ENCODE data around the gene RAB11FIP3. TPM values are rescaled to one million over a fixed set of nuclear protein-coding genes. Genes with fewer than 3 reads are reported as not detected.
"Not testable (repeated sequence)": the region's sequence is repeated elsewhere in the genome, so short reads cannot be mapped to it uniquely, and the experiment has no call there.

The RAB11FIP3 gene
- total and polyA plus RNA-seq, 2 experiments from 2014 or later, result 1.2 to 27.8 TPM

DNA sequence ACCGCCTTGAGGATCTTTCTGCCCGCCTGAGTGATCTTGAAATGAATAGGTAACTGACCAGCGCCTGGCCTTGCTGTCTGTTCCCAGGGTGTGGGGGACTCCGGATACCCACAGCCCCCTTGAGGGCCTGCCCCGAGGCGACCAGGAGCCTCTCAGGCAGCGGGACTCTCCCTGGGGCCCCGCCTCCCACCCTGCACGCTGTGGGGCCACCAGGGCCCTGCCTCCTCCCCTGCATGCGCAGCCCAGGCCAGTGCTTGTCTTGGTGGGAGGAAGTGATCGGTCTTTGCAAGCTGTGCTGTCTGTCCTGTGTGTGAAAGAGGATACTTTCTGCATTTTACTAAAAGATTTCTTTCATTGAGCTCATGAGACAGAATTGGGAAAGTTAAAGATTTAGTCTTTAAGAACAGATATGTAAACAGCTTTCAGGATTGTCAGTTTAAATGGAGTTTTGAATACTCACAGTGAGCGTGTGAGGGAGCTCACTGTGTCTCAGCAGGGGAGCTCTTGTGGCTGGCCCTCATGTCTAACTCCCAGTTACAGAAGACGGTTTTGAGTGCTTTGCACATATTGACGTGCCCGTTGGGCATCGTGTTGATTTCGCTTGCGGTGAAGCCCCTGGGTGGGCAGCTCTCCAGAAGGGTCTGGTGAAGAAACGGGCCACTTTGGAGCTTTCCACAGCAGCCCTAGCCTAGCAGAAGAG, 65.9 kb downstream of the RAB11FIP3 start:
- Histone ChIP-seq H3F3A (ENCODE audit: insufficient read depth) (no peaks in the 10 kb centered on the region), H4K20me1 (ENCODE audit: insufficient read depth) (no peaks in the 10 kb centered on the region), H3K27me3 (replicated peaks; ENCODE audit: insufficient read depth) (no peaks in the 10 kb centered on the region), H3K4me3 (no peak overlapping the region), H2AFZ (no peak overlapping the region), H3K27ac (no peak overlapping the region), H3K4me1 (ENCODE audit: insufficient read depth) (no peaks in the 10 kb centered on the region), H3K9me2 (ENCODE audit: insufficient read depth) (no peaks in the 10 kb centered on the region), H3K79me2 (ENCODE audit: insufficient read depth) (no peaks in the 10 kb centered on the region), H3K9me3 (ENCODE audit: low read depth) (no peaks in the 10 kb centered on the region), H3K4me2 (ENCODE audit: unreplicated experiment) (no peak overlapping the region), H3K36me3 (ENCODE audit: low read depth) (no peaks in the 10 kb centered on the region), H3K9ac (no peak overlapping the region)
- TF ChIP-seq EZH2phosphoT487 (IDR thresholded peaks at IDR 0.05; ENCODE audit: insufficient read depth, low read depth), result no peak
- TF ChIP-seq EZH2 (IDR thresholded peaks at IDR 0.05; ENCODE audit: insufficient read depth, poor library complexity, severe bottlenecking), result no peak
- in situ Hi-C loops (cut with MboI), result no loop called here
- 88 to 94% methylated on average over 19 of the region's 19 CpGs for WGBS, 2 experiments (ENCODE audit: low coverage in 1 of 2, low lambda C conversion rate in 2 of 2, missing lambda C conversion rate in 2 of 2)
- DNase-seq, result no peak

DNA sequence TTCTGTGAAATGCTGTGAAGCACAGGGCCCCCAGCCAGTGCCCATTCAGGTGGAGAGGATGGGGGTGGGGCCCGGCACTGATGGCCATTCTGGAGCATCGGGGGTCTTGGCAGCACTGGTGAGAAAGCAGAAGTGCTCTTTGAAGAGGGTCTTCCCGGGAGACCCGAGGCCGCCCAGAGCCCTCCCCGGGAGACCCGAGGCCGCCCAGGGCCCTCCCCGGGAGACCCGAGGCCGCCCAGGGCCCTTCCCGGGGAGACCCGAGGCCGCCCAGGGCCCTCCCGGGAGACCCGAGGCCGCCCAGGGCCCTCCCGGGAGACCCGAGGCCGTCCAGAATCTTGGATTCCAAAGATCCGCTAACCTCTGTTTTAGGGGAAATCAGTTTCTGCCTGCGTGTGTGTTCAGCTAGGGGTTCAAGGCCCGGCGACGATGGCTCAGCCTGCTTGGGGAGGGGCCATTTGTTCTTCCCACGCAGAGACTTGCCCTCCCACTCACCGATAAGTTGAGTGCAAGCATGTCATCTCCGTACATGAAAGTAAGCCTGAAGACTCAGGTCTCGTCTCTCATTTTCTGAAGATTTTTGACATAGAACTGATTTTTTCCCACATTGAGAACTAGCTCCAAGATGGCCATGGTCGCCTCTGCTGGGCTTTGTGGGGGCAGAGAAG, 66.9 kb downstream of the RAB11FIP3 start:
- H3K36me3 ChIP-seq (ENCODE audit: low read depth), result no peaks in the 10 kb centered on the region
- no peak overlapping the region for H2AFZ ChIP-seq
- no peak overlapping the region for H3K9ac ChIP-seq
- H3K4me2 ChIP-seq (ENCODE audit: unreplicated experiment), result no peak overlapping the region
- in situ Hi-C loops (cut with MboI), result no loop called here
- no peaks in the 10 kb centered on the region for H3F3A ChIP-seq (ENCODE audit: insufficient read depth)
- H3K79me2 ChIP-seq (ENCODE audit: insufficient read depth), result no peaks in the 10 kb centered on the region
- 90 to 92% methylated on average over 17 to 30 of the region's 30 CpGs for WGBS, 2 experiments (ENCODE audit: low coverage in 1 of 2, low lambda C conversion rate in 2 of 2, missing lambda C conversion rate in 2 of 2)
- no peaks in the 10 kb centered on the region for H3K9me2 ChIP-seq (ENCODE audit: insufficient read depth)
- H3K27me3 ChIP-seq (replicated peaks; ENCODE audit: insufficient read depth), result no peaks in the 10 kb centered on the region
- no peaks in the 10 kb centered on the region for H3K4me1 ChIP-seq (ENCODE audit: insufficient read depth)
- no peak overlapping the region for H3K27ac ChIP-seq
- TF ChIP-seq EZH2phosphoT487 (IDR thresholded peaks at IDR 0.05; ENCODE audit: insufficient read depth, low read depth) (no peak), EZH2 (IDR thresholded peaks at IDR 0.05; ENCODE audit: insufficient read depth, poor library complexity, severe bottlenecking) (no peak)
- H3K9me3 ChIP-seq (ENCODE audit: low read depth), result no peaks in the 10 kb centered on the region
- no peaks in the 10 kb centered on the region for H4K20me1 ChIP-seq (ENCODE audit: insufficient read depth)
- no peak for DNase-seq
- no peak overlapping the region for H3K4me3 ChIP-seq

DNA sequence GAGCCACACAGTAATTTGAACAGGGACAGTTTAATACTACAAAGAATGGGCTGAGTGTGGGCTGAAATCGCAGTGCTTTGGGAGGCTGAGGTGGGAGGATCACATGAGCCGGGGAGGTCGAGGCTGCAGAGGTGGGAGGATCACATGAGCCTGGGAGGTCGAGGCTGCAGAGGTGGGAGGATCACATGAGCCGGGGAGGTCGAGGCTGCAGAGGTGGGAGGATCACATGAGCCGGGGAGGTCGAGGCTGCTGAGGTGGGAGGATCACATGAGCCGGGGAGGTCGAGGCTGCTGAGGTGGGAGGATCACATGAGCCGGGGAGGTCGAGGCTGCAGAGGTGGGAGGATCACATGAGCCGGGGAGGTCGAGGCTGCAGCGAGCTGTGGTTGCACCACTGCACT, 69.2 kb downstream of the RAB11FIP3 start:
- in situ Hi-C loops (cut with MboI); H3K4me2 ChIP-seq (ENCODE audit: unreplicated experiment); H3F3A ChIP-seq (ENCODE audit: insufficient read depth); H3K9me3 ChIP-seq (ENCODE audit: low read depth); H3K4me3 ChIP-seq; H4K20me1 ChIP-seq (ENCODE audit: insufficient read depth); H3K36me3 ChIP-seq (ENCODE audit: low read depth); H3K79me2 ChIP-seq (ENCODE audit: insufficient read depth); H3K27me3 ChIP-seq (replicated peaks; ENCODE audit: insufficient read depth); H3K4me1 ChIP-seq (ENCODE audit: insufficient read depth); DNase-seq; H3K27ac ChIP-seq; H3K9me2 ChIP-seq (ENCODE audit: insufficient read depth); H2AFZ ChIP-seq; H3K9ac ChIP-seq: not testable (repeated sequence)
- 89 to 90% methylated on average over 15 of the region's 15 CpGs for WGBS, 2 experiments (ENCODE audit: low coverage in 1 of 2, low lambda C conversion rate in 2 of 2, missing lambda C conversion rate in 2 of 2)

DNA sequence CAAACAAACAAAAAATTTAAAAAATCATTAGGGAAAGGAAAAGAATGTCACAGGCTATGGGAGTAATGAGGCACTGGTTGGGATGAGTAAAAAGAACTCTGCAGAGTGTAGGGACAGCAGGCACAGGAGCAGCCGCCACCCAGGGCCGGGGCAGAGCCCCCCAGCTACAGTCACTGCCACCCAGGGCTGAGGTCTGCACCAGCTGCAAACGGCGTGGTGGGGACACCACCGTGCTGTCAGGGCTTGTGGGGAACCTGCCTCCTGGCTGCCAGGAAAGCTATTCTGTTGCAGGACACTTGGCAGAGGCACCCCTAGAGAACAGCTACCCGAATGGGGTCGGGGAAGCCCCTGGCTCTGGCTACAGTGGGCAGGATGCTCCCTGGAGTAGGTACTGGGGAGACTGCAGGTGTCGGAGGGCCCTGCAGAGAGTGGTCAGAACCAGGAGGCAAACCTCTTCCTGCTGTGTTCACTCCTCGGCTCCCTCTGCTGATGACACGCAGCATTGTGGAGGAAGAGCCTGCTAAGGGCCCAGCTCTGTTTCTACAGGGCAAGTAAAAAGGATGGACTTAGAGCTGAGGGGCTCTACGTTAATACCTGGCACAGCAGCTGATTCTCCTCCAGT, 69.8 kb downstream of the RAB11FIP3 start:
- no peaks in the 10 kb centered on the region for H3K9me3 ChIP-seq (ENCODE audit: low read depth)
- no peaks in the 10 kb centered on the region for H3K4me1 ChIP-seq (ENCODE audit: insufficient read depth)
- H3K9me2 ChIP-seq (ENCODE audit: insufficient read depth), result no peaks in the 10 kb centered on the region
- no peak overlapping the region for H3K4me3 ChIP-seq
- TF ChIP-seq EZH2 (IDR thresholded peaks at IDR 0.05; ENCODE audit: insufficient read depth, poor library complexity, severe bottlenecking), result no peak
- no peak for TF ChIP-seq EZH2phosphoT487 (IDR thresholded peaks at IDR 0.05; ENCODE audit: insufficient read depth, low read depth)
- in situ Hi-C loops (cut with MboI), result no loop called here
- DNase-seq, result peak; percentile 58
- H4K20me1 ChIP-seq (ENCODE audit: insufficient read depth), result no peaks in the 10 kb centered on the region
- no peaks in the 10 kb centered on the region for H3F3A ChIP-seq (ENCODE audit: insufficient read depth)
- H3K27ac ChIP-seq, result no peak overlapping the region
- 65 to 66% methylated on average over 11 of the region's 11 CpGs for WGBS, 2 experiments (ENCODE audit: low coverage in 1 of 2, low lambda C conversion rate in 2 of 2, missing lambda C conversion rate in 2 of 2)
- no peak overlapping the region for H2AFZ ChIP-seq
- no peak overlapping the region for H3K4me2 ChIP-seq (ENCODE audit: unreplicated experiment)
- H3K9ac ChIP-seq, result no peak overlapping the region
- no peaks in the 10 kb centered on the region for H3K27me3 ChIP-seq (replicated peaks; ENCODE audit: insufficient read depth)
- H3K79me2 ChIP-seq (ENCODE audit: insufficient read depth), result no peaks in the 10 kb centered on the region
- no peaks in the 10 kb centered on the region for H3K36me3 ChIP-seq (ENCODE audit: low read depth)

Data from GM23248 (cell line).